NOMO-1 (cell line): Measurements from ENCODE around the gene EIF2B5.

Source experiments
- DNase-seq, 2 experiments: peaks; one replicate each; lab custom pipeline; 2025; ENCODE audit not compliant: unreplicated experiment in 2 of 2; lab: John Stamatoyannopoulos, UW

The EIF2B5 gene

DNA sequence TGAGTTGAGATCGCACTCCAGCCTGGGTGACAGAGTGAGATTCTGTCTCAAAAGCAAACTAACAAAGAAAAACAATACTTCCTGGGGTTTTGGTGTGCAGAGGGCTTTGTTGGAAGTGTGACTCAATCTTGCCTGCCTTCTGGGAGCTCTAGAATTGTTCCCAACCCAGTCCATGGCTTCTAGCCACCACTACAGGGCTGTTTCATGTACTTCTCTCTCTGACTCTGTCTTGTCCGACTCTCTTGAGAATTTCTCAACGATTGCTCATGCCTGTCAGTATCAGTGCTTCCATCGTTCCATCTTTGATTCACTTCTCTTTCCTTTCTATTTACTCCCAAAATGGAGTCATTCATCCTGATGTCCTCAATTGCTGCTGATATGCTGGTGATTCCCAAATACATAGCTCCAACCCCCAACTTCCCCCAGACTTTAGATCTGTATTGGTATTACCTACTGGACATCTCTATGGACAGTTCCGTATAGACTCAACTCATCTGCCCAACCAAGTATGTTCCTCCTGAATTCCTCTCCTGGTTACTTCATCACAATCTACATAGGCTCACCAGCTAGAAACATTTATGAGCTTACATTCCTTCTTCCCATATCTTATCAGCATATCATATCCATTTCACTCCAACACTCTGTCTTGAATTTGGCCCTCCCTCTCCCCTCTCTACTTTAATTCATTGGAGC lies 37.7 kb downstream of the EIF2B5 start:
- DNase-seq = no peak

GRCh38 chr3:184173374-184173722 lies 38.2 kb downstream of the EIF2B5 start:
- no peak for DNase-seq

GRCh38 chr3:184174284-184174645 lies 39.1 kb downstream of the EIF2B5 start:
- no peak for DNase-seq

DNA sequence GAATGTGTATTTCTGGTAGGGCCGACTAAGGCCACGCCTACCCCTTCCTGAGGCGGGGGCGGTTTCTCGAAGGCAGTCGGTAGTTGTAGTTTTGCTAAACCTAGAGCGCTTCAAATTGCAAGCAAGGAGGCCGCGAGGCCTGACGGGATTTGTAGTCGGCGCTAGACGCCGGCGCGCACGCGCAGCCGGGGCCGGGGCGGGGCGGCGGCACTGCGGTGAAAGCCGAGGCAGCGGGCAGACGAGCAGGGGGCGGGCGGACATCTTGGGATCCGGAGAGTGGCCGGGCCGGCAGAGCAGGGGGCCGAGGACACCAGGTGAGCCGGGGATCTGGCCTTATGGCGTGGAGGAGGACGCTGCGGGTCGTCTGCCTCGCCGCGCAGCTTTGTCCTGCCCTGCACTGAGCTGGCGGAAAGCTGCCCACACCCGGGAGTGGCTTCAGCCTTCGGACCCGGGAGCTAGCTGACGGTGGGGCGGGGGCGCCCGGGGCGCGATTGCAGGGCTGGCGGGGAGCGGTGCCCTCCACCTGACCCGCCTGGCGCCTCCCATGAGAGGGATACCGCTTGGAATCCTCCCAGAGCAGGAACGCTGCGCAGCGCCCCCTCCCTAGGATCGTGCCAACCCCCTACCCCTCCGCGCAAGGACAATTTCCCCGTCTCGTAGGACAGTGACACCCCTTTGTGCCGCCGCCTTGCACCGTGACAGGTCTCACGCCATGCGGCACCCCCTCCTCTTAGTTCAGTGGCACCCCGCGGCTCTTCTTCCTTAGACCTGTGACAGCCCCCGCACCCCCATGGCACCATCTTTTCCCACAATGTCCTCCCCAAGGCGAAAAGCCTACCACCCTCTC lies 39.7 kb downstream of the EIF2B5 start, which contains the start of gene AP2M1:
Gene AP2M1, plus strand, starts transcription at position 210 of the 847 bp plus-strand sequence. CDS start 2,139 bp downstream, outside the sequence.
- peak; percentile 100 for DNase-seq

GRCh38 chr3:184175506-184175905 lies 40.3 kb downstream of the EIF2B5 start:
- DNase-seq = no peak

DNA sequence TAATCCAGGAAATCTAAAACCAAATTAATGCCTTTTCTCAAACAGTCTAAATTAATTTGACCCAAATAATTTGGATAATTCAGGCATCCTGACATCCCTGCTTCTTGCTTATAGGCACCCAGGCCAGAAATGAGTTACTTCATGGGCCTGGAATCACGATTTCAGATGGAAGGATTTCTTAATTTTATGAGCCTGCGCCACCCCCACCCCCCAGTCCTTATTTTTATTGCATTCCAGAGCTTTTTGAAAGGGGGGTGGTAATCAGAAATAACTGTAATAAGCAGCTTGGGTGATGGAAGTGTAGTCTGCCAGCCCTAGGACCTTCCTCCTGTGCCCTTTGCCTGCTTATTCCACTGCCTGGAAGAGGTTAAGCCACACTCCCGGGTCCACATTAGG lies 40.8 kb downstream of the EIF2B5 start:
- no peak for DNase-seq

DNA sequence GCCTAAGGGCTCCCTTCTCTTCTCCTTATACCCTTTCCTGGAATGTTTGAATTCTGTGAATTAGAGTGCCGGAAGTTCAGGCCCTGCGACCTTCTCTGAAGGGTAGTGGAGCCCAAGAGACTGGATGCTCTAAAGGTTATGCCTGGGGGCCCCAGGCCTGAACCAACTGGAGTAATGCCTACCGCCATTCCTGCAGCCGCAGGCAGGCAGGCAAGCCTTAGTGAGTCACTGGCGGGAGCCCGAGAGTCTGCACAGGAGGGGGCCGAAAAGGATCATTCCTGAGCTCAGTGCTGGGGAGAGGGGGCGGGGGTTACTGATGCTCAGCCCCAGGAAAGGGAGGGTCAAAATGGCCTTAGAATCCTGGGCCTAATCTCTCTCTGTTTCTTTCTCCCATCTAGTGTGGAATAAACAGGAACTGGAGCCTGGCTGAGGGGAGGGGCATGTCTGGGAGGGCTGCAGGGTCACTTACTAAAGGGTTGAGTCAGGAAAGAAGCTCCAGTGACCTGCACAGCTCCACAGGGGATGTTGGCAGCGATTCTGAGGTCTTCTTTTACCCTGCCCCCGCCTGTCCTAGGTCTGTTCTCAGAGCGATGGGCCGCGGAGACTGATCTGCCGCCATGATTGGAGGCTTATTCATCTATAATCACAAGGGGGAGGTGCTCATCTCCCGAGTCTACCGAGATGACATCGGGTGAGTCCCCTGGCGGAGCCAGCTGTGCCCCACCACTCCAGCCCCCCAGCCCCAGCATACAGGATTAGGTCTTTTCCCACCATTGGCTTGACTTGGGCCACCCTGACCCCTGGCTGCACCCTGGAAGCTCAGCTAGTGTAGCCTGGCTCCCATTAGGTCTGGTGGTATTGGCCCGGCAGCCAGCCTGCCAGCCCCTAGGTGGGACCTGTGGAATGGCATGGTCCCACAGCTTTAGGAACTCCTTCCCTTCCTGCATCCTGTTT lies 41.5 kb downstream of the EIF2B5 start:
- peak; percentile 70 to 84 for DNase-seq

GRCh38 chr3:184177331-184177731 lies 42.2 kb downstream of the EIF2B5 start:
- no peak for DNase-seq

DNA sequence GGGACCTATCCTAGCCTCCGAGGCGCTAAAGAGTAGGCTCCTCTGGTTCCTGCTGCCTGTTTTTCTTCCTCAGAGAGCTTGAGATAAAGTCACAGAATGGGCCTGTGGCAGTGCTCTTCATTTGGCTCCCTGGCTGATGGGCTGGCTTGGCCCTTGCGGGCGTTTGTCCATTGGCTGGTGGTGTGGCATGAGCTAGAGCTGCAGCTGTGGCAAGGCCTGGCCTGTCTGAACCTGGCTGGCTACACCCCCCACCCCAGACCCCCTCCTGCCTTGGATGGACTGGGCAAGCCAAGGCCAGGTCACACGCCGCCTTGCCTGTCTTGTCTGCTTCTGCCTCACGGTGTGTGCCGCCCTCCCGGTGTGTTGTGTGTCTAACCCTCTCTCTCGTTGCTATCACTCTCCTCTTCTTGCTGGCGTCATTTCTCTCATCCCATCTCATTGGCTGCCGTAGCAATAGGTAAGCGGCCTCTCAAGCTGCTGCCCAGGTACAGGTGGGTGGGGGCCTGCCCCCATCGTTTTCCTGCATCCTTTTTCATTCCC lies 42.7 kb downstream of the EIF2B5 start:
- DNase-seq = no peak

GRCh38 chr3:184178521-184179138 lies 43.5 kb downstream of the EIF2B5 start:
- DNase-seq = no peak

DNA sequence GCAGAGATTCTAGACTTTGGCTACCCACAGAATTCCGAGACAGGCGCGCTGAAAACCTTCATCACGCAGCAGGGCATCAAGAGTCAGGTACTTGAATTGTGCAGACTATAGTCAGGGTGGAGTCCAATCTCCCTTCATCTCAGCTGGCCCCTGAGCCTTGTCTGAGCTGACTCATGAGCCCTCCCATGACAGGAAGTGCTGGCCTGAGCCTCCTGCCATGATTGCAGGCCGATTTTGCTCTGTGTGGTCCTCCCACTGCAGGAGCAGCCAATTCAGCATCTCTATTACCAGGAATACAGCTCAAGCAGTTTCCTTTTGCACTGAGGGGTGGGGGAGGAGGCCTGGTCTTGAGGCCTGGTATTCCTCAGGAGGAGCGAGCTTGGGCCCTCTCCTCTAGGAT lies 45.0 kb downstream of the EIF2B5 start:
- no peak for DNase-seq

DNA sequence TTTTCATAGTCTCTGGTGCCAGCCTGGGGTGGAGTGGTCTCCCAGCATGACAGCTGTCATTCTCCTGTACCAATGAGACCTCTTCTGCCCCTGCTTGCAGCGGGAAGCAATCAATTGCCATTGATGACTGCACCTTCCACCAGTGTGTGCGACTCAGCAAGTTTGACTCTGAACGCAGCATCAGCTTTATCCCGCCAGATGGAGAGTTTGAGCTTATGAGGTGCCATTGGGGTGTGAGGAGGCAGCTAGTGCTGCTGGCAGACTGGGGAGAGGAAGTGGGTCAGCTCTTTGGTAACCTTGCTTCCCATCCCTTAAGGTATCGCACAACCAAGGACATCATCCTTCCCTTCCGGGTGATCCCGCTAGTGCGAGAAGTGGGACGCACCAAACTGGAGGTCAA lies 46.4 kb downstream of the EIF2B5 start:
- DNase-seq = no peak

- DNase-seq = no peak
Measured at GRCh38 chr3:184183679-184184078, 48.5 kb downstream of the EIF2B5 start.

DNA sequence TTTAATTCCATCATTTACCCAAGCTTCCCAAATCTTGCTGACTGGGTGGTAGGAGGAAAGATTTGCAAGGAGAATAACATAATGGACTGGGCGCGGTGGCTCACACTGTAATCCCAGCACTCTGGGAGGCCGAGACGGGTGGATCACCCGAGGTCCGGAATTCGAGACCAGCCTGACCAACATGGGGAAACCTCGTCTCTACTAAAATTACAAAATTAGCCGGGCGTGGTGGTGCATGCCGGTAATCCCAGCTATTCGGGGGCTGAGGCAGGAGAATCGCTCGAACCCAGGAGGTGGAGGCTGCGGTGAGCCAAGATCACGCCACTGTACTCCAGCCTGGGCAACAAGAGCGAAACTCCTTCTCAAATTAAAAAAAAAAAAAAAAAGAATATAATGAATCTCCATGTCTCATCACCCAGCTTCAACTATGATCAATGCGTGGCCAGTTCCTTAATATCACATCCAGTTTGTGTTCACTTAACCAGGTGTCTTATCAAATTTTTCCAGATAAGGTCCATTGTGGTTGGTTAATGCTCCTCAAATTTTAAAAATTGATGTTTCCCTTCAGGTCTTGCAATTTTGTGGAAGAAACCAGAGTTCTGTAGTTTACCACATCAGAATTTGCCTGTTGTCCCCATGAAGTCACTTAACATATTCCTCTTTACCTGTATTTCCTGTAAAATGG lies 49.5 kb downstream of the EIF2B5 start:
- DNase-seq = no peak

- DNase-seq = peak; percentile 100
Measured at GRCh38 chr3:184185461-184186183, 50.5 kb downstream of the EIF2B5 start.

- peak; percentile 69 to 77 for DNase-seq
Measured at GRCh38 chr3:184186184-184186901, 51.2 kb downstream of the EIF2B5 start, which contains the start of gene ABCF3. Gene ABCF3 (plus strand): TSS chr3:184186199. CDS start chr3:184186208, 9 bp downstream.

- no peak for DNase-seq
Measured at GRCh38 chr3:184186902-184187207, 51.7 kb downstream of the EIF2B5 start.

DNA sequence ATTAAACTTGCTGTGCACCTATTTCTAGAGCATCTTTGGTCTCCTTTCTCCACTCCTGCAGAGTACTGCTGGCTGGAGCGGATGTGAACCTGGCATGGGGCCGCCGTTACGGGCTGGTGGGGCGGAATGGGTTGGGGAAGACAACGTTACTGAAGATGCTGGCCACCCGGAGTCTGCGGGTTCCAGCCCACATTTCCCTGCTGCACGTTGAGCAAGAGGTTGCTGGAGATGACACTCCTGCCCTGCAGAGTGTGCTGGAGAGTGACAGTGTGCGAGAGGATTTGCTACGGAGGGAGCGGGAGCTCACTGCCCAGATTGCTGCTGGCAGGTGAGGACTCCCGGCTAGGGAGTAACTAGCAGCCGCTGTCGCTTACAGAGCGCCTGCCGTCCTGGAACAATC lies 52.9 kb downstream of the EIF2B5 start:
- no peak for DNase-seq

- no peak for DNase-seq
Measured at GRCh38 chr3:184189421-184189820, 54.3 kb downstream of the EIF2B5 start.
